GM12872 (cell line): ENCODE data around the gene DOCK6.

ENCODE experiments used
- TF ChIP-seq, protein P1 (sequence below): IDR thresholded peaks from 3 replicates; pipeline ENCODE4 v1.5.1; 2011; ENCODE audit warnings: low read depth, mild to moderate bottlenecking, low read length, moderate library complexity; ENCODE audit not compliant: insufficient read depth

The DOCK6 gene

DNA sequence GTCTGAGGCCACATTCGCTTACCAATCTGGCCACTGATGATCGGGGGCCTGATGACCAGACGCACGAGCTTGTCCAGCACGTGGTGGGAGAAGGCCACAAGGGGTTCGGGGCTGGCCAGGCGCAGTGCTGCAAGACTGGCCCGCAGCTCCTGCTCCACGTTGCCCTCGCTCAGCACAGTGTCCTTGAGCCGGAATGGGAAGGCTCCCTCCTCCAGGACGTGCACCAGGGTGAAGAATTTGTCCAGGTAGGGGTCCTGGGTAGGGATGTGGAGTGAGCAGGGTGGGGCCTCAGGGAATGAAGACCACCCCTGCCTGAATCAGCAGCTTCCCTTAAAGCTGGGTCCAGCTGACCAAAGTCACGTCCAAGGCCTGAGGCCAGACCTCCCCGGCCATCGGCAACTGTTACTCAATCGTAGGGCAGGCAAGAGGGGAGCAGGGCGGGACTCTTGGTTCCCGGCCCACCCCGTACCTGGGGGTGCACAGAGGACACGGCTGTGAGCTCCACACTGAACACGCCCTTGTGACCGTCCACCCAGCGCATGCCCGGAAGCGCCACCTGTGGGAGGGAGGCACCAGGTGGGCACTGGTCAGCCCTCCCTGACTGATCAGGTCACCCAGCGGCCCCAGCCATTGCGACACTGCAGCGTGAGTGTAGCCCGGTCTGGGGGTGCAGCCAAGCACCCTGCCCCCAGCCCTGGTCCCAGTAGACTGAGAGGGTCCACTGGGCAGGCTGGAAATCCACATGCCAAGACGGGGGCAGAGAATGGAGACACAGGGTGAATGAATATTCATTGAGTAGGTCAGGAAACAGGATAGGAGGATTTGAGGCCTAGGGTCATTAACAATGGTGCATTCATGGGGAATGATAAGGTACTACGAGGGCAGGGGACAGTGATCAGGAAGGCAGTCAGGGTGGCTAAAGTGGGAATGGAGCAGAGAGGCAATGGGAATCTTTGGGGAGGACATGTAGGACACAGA is 25.7 kb downstream of the DOCK6 start:
- TF ChIP-seq, protein P1, sequence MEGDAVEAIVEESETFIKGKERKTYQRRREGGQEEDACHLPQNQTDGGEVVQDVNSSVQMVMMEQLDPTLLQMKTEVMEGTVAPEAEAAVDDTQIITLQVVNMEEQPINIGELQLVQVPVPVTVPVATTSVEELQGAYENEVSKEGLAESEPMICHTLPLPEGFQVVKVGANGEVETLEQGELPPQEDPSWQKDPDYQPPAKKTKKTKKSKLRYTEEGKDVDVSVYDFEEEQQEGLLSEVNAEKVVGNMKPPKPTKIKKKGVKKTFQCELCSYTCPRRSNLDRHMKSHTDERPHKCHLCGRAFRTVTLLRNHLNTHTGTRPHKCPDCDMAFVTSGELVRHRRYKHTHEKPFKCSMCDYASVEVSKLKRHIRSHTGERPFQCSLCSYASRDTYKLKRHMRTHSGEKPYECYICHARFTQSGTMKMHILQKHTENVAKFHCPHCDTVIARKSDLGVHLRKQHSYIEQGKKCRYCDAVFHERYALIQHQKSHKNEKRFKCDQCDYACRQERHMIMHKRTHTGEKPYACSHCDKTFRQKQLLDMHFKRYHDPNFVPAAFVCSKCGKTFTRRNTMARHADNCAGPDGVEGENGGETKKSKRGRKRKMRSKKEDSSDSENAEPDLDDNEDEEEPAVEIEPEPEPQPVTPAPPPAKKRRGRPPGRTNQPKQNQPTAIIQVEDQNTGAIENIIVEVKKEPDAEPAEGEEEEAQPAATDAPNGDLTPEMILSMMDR: no peak

DNA sequence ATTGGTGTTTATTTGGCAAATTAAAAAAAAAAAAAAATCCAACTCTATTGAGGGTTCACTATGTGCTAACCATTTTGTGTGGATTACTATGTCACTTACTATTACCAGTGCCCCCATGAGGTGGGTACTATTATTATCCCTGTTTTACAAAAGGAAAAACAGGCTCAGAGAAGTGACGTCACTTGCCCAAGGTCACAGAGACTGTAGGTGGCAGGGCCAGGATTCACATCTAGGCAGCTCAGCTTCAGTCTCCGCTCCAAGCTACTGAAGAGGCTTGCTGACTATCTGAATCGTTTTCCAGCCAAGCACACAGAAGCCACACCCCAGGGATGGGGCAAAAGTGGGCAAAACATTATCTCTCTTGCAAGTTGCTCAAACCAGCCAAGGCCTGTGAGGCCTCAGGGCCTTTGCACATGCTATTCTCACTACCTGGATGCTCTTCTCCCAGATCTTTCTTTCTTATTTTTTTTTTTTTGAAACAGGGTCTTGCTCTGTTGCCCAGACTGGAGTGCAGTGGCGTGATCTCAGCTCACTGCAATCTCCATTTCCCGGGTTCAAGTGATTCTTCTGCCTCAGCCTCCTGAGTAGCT is 27.7 kb downstream of the DOCK6 start:
- TF ChIP-seq, protein P1: no peak

DNA sequence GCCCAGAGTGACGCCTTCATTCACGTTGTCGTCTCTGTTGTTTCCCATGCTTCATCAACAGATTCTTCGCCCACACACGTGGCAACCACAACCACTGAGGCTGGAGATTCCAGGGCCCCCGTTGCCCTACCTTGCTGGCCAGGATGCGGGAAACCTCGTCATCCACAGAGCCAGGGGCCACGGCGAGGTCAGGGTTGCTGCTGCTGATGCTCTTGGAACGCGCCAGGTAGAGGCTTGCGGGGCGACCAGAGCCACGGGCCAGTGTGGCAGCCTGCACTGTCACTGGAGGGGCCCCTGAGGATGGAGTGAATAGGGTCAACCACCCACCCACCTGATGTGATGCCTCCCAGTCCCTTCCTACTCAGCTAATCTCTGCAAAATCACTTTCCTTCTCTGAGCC is 29.3 kb downstream of the DOCK6 start:
- TF ChIP-seq, protein P1: no peak

DNA sequence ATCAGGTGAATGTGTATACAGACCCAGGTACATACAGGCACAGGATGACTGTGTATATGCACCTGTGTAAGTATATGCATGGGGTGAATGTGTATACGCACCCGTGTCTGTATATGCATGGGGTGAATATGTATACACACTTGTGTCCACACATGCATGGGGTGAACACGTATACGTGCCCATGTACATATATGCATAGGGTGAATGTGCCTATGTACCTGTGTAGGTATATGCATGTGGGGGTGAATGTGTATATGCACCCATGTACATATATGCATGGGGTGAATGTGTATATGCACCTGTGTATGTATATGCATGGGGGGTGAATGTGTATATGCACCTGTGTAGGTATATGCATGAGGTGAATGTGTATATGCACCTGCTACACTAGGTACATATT is 29.8 kb downstream of the DOCK6 start:
- TF ChIP-seq, protein P1: no peak

- TF ChIP-seq, protein P1: no peak
Measured at GRCh38 chr19:11230621-11231386, 31.5 kb downstream of the DOCK6 start.

- TF ChIP-seq, protein P1: peak; percentile 38; the same call in 2 of the 3 replicates
Measured at GRCh38 chr19:11227195-11227886, 35.0 kb downstream of the DOCK6 start.
